GM23338 (cell line): ENCODE data around the gene CCNG1. TPM values are rescaled to one million over a fixed set of nuclear protein-coding genes. Genes with fewer than 3 reads are reported as not detected.
A peak's percentile ranks its signal among the peaks of the same experiment; 100 is the strongest.

Experiments
- ATAC-seq: fragments of 200-7000 bp; cut with Tn5 transposase; 3 replicates; pipeline ENCODE4 v1.9.1; 2020
- DNase-seq: peaks from one replicate; pipeline ENCODE4 v3.0.0-alpha.2; 2015; ENCODE audit warnings: low spot score
- H2AFZ ChIP-seq: fragments of 200-600 bp; sonication (generic); 2 replicates; pipeline ENCODE4 v1.8.0; 2016; ENCODE audit warnings: antibody characterized with exemption, mild to moderate bottlenecking, moderate library complexity
- H3F3A ChIP-seq: fragments of 200-600 bp; sonication (generic); replicated peaks from 2 replicates; pipeline ENCODE4 v1.8.0; 2017; ENCODE audit warnings: antibody characterized with exemption, mixed run types, low read depth
- H3K27ac ChIP-seq: fragments of 200-600 bp; sonication (generic); 2 replicates; pipeline ENCODE4 v1.6.1; 2016; ENCODE audit warnings: low read depth
- H3K27me3 ChIP-seq: fragments of 200-600 bp; sonication (generic); 2 replicates; pipeline ENCODE4 v1.8.0; 2016; ENCODE audit warnings: mild to moderate bottlenecking, mixed run types, moderate library complexity; ENCODE audit not compliant: insufficient read depth
- H3K36me3 ChIP-seq: fragments of 200-600 bp; sonication (generic); 2 replicates; pipeline ENCODE4 v1.8.0; 2016; ENCODE audit warnings: mild to moderate bottlenecking; ENCODE audit not compliant: insufficient read depth
- H3K4me1 ChIP-seq: fragments of 200-600 bp; sonication (generic); 2 replicates; pipeline ENCODE4 v1.8.0; 2016; ENCODE audit warnings: mild to moderate bottlenecking, moderate library complexity; ENCODE audit not compliant: insufficient read depth
- H3K4me2 ChIP-seq: fragments of 200-600 bp; sonication (generic); 2 replicates; pipeline ENCODE4 v1.7.1; 2017; ENCODE audit warnings: mixed run types
- H3K4me3 ChIP-seq: fragments of 200-600 bp; sonication (generic); 2 replicates; pipeline ENCODE4 v1.6.1; 2016; ENCODE audit warnings: mixed run types
- H3K79me2 ChIP-seq: fragments of 200-600 bp; sonication (generic); replicated peaks from 2 replicates; pipeline ENCODE4 v1.8.0; 2017; ENCODE audit warnings: mild to moderate bottlenecking; ENCODE audit not compliant: insufficient read depth
- H3K9me2 ChIP-seq: fragments of 200-600 bp; sonication (generic); 2 replicates; pipeline ENCODE4 v1.8.0; 2017; ENCODE audit not compliant: insufficient read depth
- H4K20me1 ChIP-seq: fragments of 200-600 bp; sonication (generic); replicated peaks from 2 replicates; pipeline ENCODE4 v1.8.0; 2017; ENCODE audit warnings: mild to moderate bottlenecking; ENCODE audit not compliant: insufficient read depth
- H3K27ac Mint-ChIP-seq: 2 replicates; pipeline ENCODE4 v1.8.0; 2020; ENCODE audit warnings: inconsistent platforms, mild to moderate bottlenecking, moderate library complexity, mixed read lengths
- H3K27me3 Mint-ChIP-seq: 3 replicates; pipeline ENCODE4 v1.8.0; 2022; ENCODE audit warnings: low read depth, mild to moderate bottlenecking, moderate library complexity, mixed read lengths, inconsistent platforms; ENCODE audit not compliant: insufficient read depth, poor library complexity
- H3K36me3 Mint-ChIP-seq: 3 replicates; pipeline ENCODE4 v1.8.0; 2021; ENCODE audit warnings: low read depth, mild to moderate bottlenecking, inconsistent platforms, moderate library complexity, mixed read lengths
- H3K4me1 Mint-ChIP-seq: 3 replicates; pipeline ENCODE4 v1.8.0; 2020; ENCODE audit warnings: mild to moderate bottlenecking, inconsistent platforms, mixed read lengths
- H3K4me3 Mint-ChIP-seq: 3 replicates; pipeline ENCODE4 v1.8.0; 2021; ENCODE audit warnings: moderate library complexity, mild to moderate bottlenecking, inconsistent platforms, mixed read lengths
- H3K9me3 Mint-ChIP-seq: 3 replicates; pipeline ENCODE4 v1.8.0; 2020; ENCODE audit warnings: moderate library complexity, mild to moderate bottlenecking, inconsistent platforms, mixed read lengths
- CREB1 ChIP-seq: fragments of 250-450 bp; sonication (Bioruptor Pico); IDR thresholded peaks from 2 replicates; pipeline ENCODE4 v1.5.0; 2020; ENCODE audit warnings: low read depth, mild to moderate bottlenecking, moderate library complexity
- ETS1 ChIP-seq: IDR thresholded peaks from 2 replicates; pipeline ENCODE4 v1.6.1; 2016; ENCODE audit warnings: antibody characterized with exemption
- EZH2 ChIP-seq: fragments of 200-600 bp; sonication (generic); IDR thresholded peaks from one replicate; pipeline ENCODE4 v1.8.0; 2017; ENCODE audit warnings: antibody characterized with exemption, mild to moderate bottlenecking, low read depth; ENCODE audit not compliant: unreplicated experiment
- EZH2phosphoT487 ChIP-seq: fragments of 200-600 bp; sonication (generic); IDR thresholded peaks from one replicate; pipeline ENCODE4 v1.8.1; 2018; ENCODE audit warnings: antibody characterized with exemption; ENCODE audit not compliant: unreplicated experiment
- JUNB ChIP-seq: IDR thresholded peaks from one replicate; pipeline ENCODE4 v1.6.1; 2016; ENCODE audit warnings: antibody characterized with exemption; ENCODE audit not compliant: unreplicated experiment
- NANOG ChIP-seq: IDR thresholded peaks from 2 replicates; pipeline ENCODE4 v1.6.1; 2016; ENCODE audit warnings: antibody characterized with exemption, borderline replicate concordance
- POLR2AphosphoS5 ChIP-seq: IDR thresholded peaks from 2 replicates; pipeline ENCODE4 v1.6.1; 2016; ENCODE audit warnings: antibody characterized with exemption, low read depth
- REST ChIP-seq: IDR thresholded peaks from one replicate; pipeline ENCODE4 v1.6.1; 2018; ENCODE audit warnings: antibody characterized with exemption; ENCODE audit not compliant: unreplicated experiment
- STAT1 ChIP-seq: IDR thresholded peaks from one replicate; pipeline ENCODE4 v1.6.1; 2016; ENCODE audit warnings: antibody characterized with exemption; ENCODE audit not compliant: unreplicated experiment
- ZNF114 ChIP-seq: fragments of 250-450 bp; sonication (Bioruptor Pico); IDR thresholded peaks from 2 replicates; pipeline ENCODE4 v1.5.0; 2020; ENCODE audit warnings: mild to moderate bottlenecking, moderate library complexity
- ZNF331 ChIP-seq: fragments of 250-450 bp; sonication (Bioruptor Pico); IDR thresholded peaks from 2 replicates; pipeline ENCODE4 v1.5.0; 2020; ENCODE audit warnings: low read depth, mild to moderate bottlenecking, moderate library complexity
- ZNF462 ChIP-seq: fragments of 250-450 bp; sonication (Bioruptor Pico); IDR thresholded peaks from 2 replicates; pipeline ENCODE4 v1.5.0; 2020; ENCODE audit warnings: mild to moderate bottlenecking, moderate library complexity
- polyA plus RNA-seq: library from polyadenylated mRNA; unstranded; fragments of >200 nt; fragmentation: Nextera tagmentation; extraction: Ambion mirVana; gene quantifications from 2 replicates; pipeline ENCODE4 v1.2.1, GENCODE V29; 2016
- total RNA-seq: library from RNA; depleted of rRNA; stranded (reverse); fragments of >200 nt; shearing (Covaris generic); gene quantifications from 2 replicates; pipeline ENCODE4 v1.2.3, GENCODE V29; 2014
- TF ChIP-seq, protein P1 (sequence below), 2 experiments: fragments of 200-600 bp in 1 of 2; sonication (generic) in 1 of 2; conservative IDR thresholded peaks; 2 replicates each; pipeline versions ENCODE4 v1.5.1 to v1.6.1; 2016 to 2017; ENCODE audit warnings: antibody characterized with exemption in 2 of 2, low read depth in 2 of 2, mild to moderate bottlenecking in 2 of 2, moderate library complexity in 1 of 2

The CCNG1 gene
- total and polyA plus RNA-seq, 2 experiments from 2014 or later: 431 to 496 TPM

DNA sequence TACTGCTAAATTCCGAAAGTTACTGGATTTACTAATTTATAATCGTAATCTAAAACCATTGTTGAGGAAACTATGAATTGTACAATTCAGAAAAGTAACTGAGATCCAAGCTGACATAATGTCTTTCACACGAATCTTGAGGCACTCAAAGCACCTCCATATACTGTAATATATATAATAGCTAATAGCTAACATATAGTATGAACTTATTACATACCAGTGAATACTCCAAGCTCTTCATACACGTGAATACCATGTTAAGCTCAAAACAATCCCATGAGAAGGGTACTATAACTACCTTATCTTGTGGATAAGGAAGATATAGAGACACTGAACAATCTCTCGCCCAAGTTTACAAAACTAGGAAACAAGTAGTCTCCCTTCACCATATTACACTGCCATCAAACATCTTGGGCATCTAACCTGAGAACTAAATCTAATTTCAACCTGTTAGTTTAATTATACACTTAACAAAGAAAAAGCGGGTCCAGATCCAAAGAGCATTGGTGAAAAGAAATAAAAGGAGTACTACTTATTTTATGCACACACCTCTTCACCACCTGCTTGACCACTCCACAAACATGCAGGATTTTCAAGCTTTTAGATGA lies 21.5 kb downstream of the CCNG1 start:
- no peaks in the 10 kb centered on the region for H4K20me1 ChIP-seq
- no peak overlapping the region for H2AFZ ChIP-seq
- H3K27ac Mint-ChIP-seq: peak overlapping the region; percentile 100
- H3K4me1 ChIP-seq: peaks cover 12% of the 10 kb centered on the region
- TF ChIP-seq NANOG (no peak), ZNF114 (no peak), STAT1 (no peak), EZH2phosphoT487 (no peak), ETS1 (no peak), CREB1 (CRISPR knock-in tag) (no peak), EZH2 (no peak), POLR2AphosphoS5 (no peak), ZNF462 (CRISPR knock-in tag) (no peak), JUNB (no peak), REST (no peak), ZNF331 (CRISPR knock-in tag) (no peak)
- TF ChIP-seq, protein P1, sequence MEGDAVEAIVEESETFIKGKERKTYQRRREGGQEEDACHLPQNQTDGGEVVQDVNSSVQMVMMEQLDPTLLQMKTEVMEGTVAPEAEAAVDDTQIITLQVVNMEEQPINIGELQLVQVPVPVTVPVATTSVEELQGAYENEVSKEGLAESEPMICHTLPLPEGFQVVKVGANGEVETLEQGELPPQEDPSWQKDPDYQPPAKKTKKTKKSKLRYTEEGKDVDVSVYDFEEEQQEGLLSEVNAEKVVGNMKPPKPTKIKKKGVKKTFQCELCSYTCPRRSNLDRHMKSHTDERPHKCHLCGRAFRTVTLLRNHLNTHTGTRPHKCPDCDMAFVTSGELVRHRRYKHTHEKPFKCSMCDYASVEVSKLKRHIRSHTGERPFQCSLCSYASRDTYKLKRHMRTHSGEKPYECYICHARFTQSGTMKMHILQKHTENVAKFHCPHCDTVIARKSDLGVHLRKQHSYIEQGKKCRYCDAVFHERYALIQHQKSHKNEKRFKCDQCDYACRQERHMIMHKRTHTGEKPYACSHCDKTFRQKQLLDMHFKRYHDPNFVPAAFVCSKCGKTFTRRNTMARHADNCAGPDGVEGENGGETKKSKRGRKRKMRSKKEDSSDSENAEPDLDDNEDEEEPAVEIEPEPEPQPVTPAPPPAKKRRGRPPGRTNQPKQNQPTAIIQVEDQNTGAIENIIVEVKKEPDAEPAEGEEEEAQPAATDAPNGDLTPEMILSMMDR (conservative IDR thresholded peaks at IDR 0.05; ENCODE audit: low read depth in 2 of 2): no peak
- peak overlapping the region; percentile 79 for H3K4me3 ChIP-seq
- ATAC-seq (no peak), DNase-seq (no peak)
- peaks cover 7% of the 10 kb centered on the region for H3K4me1 Mint-ChIP-seq
- no peaks in the 10 kb centered on the region for H3K27me3 ChIP-seq
- H3K9me3 Mint-ChIP-seq: peaks cover 3% of the 10 kb centered on the region; the same call in 2 of the 3 replicates
- peak overlapping the region; percentile 99 for H3K27ac ChIP-seq
- H3K36me3 Mint-ChIP-seq: peaks cover 32% of the 10 kb centered on the region
- peaks cover 9% of the 10 kb centered on the region; the same call in 1 of the 2 replicates for H3F3A ChIP-seq
- H3K79me2 ChIP-seq: peaks cover 54% of the 10 kb centered on the region
- H3K27me3 Mint-ChIP-seq: peaks cover 13% of the 10 kb centered on the region
- peaks cover 11% of the 10 kb centered on the region; the same call in 1 of the 2 replicates for H3K36me3 ChIP-seq
- H3K4me3 Mint-ChIP-seq: peak overlapping the region; percentile 99
- H3K9me2 ChIP-seq: no peaks in the 10 kb centered on the region; the same call in 1 of the 2 replicates
- H3K4me2 ChIP-seq: peak overlapping the region; percentile 96
